NCI-H526 treated with DMSO at 0.1 percent for 48 hours (cell line): ENCODE measurements around the gene OR8K5.
"Not testable (repeated sequence)": the region's sequence is repeated elsewhere in the genome, so short reads cannot be mapped to it uniquely, and the experiment has no call there.

Experiments
- DNase-seq: peaks from one replicate; lab custom pipeline; 2025; lab: John Stamatoyannopoulos, UW

The OR8K5 gene, protein sequence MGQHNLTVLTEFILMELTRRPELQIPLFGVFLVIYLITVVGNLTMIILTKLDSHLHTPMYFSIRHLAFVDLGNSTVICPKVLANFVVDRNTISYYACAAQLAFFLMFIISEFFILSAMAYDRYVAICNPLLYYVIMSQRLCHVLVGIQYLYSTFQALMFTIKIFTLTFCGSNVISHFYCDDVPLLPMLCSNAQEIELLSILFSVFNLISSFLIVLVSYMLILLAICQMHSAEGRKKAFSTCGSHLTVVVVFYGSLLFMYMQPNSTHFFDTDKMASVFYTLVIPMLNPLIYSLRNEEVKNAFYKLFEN

DNA sequence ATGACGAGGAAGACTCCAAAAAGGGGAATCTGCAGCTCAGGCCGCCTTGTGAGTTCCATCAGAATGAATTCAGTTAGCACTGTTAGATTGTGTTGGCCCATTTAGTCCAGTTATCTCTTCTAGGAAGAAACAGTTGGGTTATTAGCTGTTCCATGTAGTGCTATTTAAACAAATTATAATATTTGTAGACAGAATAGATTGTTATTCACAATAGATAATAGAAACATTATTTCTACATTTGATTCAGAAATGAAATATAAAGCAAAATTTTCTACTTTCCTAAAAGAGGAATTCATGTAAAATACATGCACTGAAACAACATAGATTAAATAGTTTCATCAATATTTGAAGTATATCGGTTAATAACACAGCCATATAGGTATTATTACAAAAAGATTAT, at the start of gene OR8K5:
OR8K5 (minus strand) TSS at position 101 of the 400 bp plus-strand sequence; CDS start at position 101, 0 bp downstream.
- no peak for DNase-seq

DNA sequence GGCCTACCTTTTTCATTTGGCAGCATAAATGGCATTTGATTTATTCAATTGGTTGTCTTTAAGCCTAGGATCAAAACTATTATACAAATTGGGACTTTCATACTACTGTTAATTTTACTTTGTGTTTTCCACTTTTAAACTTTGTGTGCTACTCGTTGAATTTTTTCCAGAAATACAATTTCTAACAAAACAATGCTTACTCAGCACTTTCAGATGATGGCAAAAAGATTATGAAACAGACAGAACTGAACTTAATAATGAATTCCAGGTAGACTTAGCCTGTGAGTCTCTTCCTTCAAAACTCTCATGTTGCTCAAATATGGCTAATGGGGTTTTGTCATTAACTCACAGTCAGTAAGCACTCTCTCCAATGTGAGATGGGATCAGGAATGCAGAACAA, 47.7 kb upstream of the OR8K5 start:
- DNase-seq, result no peak

DNA sequence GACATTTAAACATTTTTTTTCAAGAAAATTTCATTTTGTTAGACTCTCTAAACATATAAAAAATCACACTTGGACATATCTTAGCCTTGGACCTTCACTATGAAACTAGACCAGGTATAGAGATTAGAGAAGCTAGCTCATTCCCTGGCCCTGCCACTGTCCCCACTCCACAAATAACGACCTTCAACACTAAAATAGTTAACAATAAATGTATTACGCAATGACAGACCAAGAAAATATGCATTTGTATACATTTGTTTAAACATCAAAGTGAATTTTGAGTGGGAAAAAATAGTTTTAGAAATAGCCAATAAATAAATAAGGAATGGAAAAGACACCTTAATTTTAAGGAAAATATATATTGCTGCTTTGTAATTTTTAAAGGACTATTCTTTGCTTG, 37.2 kb upstream of the OR8K5 start:
- DNase-seq, result no peak

DNA sequence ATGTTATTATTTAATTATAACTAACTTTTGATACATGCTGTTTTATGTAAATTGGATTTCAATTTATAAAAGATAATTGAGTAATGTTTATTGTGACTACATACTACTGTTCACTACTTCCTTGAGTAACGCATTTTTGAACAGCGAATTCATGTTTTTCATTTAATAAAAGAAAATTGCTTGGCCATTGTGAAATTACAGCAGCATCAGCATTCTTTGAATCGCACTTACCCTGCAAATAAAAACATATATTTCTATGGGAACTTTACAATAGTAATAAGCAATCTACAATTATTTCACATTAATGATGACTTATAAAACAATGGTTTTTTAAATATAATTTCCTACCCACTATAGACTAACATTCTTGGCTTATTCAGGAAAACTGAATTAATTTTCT, 36.6 kb upstream of the OR8K5 start:
- no peak for DNase-seq

DNA sequence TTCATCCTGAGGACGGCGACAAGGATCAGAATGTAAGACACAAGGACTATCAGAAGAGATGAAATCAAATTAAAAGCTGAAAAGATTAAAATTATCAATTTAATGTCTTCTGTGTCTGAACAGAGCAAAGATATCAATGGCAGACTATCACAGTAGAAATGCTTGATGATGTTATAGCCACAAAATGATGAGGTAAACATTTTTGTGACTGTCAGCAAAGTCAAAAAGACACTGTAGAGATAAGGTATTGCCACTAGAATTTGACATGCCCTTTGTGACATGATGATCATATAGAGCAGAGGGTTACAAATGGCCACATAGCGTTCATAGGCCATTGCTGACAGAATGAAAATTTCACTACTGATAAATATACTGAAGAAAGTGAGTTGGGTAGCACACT, 28.5 kb upstream of the OR8K5 start:
- no peak for DNase-seq

DNA sequence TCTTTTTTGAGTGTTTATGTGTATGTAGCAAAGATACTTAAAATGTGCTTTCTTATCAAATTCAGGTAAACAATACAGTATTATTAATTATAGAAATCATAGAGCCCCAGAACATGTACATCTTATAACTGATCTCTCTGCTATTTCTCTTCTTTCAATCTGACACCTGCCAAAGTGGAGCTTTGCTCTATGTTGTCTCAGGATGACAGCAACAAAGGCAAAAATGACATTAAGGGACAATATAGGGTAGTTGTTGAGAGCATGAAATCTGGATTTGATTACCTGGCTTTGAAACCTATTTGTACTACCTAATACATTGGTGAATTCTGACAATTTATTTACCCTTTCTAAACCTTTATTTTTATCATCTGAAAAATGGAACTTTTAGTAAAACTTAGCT, 23.3 kb upstream of the OR8K5 start:
- no peak for DNase-seq

DNA sequence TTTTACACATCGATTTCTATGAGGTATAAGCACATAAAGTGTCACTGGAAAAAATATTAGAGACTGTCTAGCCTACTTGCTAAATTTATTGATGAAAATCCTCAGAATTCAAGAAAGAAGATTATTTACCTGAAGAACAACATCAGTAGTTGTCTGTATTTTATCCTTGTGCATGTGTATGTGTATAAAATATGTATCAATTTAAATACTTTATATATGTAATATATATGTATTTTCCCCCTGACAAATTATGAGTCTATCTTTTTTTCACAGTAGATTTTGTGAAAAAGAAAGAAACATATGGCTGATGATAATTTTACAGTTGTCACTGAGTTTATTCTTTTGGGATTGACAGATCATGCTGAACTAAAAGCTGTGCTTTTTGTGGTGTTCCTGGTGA, 16.2 kb upstream of the OR8K5 start, which contains the start of gene OR5J2:
OR5J2 (plus strand) TSS at position 301 of the 400 bp plus-strand sequence; CDS start at position 301, 0 bp downstream.
- DNase-seq, result no peak

DNA sequence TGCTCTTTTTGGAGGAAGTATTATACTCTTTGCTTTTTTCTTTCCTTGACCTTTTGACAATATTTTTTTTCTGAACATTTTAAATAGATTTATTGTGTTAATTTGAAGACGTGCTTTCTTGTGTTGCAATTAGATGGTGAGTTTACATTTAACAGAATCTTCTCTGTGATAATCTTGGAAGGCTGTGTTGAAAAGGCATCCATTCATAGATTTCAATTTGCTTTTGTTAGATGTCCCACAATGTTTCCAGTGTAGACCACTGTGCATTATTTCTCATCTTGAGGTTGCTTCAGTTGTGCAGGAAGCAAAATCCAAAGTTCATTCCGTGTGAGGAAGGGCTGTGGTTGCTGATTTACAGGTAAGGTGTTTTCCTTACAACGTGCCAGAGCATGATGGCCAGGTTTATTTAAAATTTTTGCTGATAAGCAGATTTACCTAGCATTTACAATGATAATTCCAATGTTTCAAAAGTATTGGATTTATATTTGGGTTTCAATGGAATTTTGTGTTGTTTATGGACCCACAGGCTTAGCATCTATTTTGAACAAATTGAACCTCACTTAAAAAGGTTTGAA, 12.2 kb upstream of the OR8K5 start:
- no peak for DNase-seq

DNA sequence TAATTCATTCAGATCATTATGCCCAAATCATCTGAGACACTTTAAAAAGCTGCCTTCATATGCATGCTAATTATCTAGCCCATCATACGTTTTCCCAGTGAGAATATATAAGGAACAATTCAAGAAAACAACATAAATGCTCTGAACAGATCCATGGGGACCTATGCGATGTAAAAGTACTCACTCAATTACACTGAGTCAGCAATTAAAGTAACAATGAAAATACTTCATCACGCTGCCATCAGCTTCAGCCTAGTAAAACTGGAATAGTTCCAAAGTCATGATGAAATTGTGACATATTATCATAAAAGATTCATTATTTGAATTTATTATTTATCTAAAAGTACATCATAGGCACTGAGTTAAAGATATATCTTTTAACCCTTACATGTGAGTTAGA, 3.7 kb upstream of the OR8K5 start:
- no peak for DNase-seq

DNA sequence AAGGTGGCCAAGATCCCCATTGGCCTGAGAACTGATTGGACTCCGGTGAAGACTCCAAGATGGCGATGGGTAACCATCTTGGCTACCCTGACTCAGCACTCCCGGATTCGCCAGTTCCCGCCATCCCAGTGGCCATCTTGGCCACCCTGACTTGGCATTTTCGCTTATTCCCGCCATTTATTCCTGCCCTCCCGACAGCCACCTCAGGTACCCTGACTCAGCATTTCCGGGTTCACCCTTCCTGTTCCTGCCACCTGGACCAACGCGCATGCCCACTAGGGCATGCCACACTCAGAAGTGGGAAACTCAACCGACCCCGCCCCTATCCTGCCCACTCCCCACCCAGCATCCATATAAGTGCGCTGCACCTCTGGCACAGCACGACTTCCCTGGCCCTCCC, 7.8 kb downstream of the OR8K5 start:
- no peak for DNase-seq

DNA sequence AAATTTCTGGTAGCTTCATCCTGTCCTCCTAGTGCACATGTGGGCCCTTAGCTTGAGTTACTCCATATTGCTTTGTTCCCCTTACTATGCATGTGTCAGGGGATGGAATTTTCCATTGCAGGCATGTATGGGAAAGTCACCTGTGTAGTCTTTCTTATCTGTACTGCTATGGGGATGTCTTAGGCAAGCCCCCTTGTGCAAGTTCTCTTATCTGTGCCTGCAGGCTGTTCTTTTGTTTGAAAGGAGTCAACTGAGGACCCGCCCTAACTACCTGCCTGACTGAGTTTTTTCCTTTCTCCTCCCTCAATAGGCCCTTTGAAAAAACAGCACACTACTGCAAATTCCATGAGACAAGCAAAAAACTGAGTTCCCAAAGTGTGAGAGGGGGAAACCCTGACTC, 8.7 kb downstream of the OR8K5 start:
- no peak for DNase-seq

DNA sequence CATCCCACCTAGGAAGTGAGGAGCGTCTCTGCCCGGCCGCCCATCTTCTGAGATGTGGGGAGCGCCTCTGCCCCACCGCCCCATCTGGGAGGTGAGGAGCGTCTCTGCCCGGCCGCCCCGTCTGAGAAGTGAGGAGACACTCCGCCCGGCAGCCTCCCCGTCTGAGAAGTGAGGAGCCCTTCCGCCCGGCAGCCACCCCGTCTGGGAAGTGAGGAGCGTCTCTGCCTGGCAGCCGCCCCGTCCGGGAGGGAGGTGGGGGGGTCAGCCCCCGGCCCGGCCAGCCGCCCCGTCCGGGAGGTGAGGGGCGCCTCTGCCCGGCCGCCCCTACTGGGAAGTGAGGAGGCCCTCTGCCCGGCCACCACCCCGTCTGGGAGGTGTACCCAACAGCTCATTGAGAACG, 16.4 kb downstream of the OR8K5 start:
- not testable (repeated sequence) for DNase-seq

DNA sequence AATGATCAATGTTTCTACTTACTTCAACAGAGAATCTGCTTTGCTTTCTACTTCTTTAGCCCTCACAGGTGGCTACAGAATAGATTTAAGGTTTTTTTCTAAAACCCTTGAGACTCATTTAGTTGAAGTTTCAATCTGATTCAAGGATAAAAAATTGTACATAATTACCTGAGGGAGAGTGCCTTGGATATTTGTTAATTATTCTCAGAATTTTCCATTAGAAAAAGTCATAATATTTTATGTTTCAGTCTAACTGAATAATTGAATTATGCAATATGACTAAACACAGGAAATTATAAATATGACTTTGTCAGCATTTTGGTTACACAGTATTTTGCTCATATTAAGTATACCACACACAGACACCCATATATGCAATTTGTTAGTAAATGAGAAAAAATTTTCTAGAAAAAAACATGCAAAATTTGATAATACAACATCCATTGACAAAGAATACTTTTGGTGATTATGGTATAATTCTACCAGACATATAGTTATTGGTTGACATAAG, 19.9 kb downstream of the OR8K5 start, which contains the start of gene OR8J3:
OR8J3 (minus strand) TSS at position 51 of the 511 bp plus-strand sequence. CDS start 2,483 bp downstream, outside the sequence.
- DNase-seq, result no peak

DNA sequence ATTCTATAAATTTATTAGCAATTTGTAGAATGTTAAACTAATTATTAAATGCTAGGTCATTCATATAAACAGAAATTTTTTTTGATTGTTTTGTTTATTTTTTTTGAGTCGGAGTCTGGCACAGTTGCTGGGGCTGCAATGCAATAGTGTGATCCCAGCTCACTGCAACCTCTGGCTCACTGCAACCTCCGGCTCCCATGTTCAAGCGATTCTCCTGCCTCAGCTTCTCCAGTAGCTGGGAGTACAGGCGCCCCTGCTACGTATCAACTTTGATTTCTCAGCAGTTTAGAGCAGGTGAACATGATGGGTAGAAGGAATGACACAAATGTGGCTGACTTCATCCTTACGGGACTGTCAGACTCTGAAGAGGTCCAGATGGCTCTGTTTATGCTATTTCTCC, 38.0 kb downstream of the OR8K5 start, which contains the start of gene OR8H3:
OR8H3 (plus strand) TSS at position 301 of the 400 bp plus-strand sequence; CDS start at position 301, 0 bp downstream.
- DNase-seq, result no peak
